KOPT-K1 (cell line): ENCODE results near the gene RADIL.

ENCODE experiments used
- H3K27ac ChIP-seq: fragments of 200-600 bp; sonication (generic); 2 replicates; pipeline ENCODE4 v1.5.1; 2016; ENCODE audit warnings: antibody characterized with exemption, mild to moderate bottlenecking, low read depth, low read length; ENCODE audit not compliant: poor library complexity, severe bottlenecking
- H3K36me3 ChIP-seq: fragments of 200-600 bp; sonication (generic); 2 replicates; pipeline ENCODE4 v1.5.1; 2017; ENCODE audit warnings: antibody characterized with exemption, mild to moderate bottlenecking, low read length, moderate library complexity; ENCODE audit not compliant: insufficient read depth
- H3K9me3 ChIP-seq: fragments of 200-600 bp; sonication (generic); 2 replicates; pipeline ENCODE4 v1.5.1; 2017; ENCODE audit warnings: antibody characterized with exemption, low read length, mild to moderate bottlenecking; ENCODE audit not compliant: insufficient read depth, poor library complexity, severe bottlenecking

RADIL gene

GRCh38 chr7:4871056-4871680, 12.3 kb downstream of the RADIL start:
- no peak overlapping the region for H3K27ac ChIP-seq
- no peaks in the 10 kb centered on the region for H3K36me3 ChIP-seq
- peaks cover 12% of the 10 kb centered on the region for H3K9me3 ChIP-seq

GRCh38 chr7:4868493-4868892, 15.0 kb downstream of the RADIL start:
- no peaks in the 10 kb centered on the region for H3K36me3 ChIP-seq
- H3K9me3 ChIP-seq: peaks cover 12% of the 10 kb centered on the region
- H3K27ac ChIP-seq: no peak overlapping the region

GRCh38 chr7:4866528-4867496, 16.7 kb downstream of the RADIL start:
- Histone ChIP-seq H3K9me3 (peaks cover 17% of the 10 kb centered on the region), H3K27ac (no peak overlapping the region), H3K36me3 (no peaks in the 10 kb centered on the region)

GRCh38 chr7:4862156-4862555, 21.4 kb downstream of the RADIL start:
- Histone ChIP-seq H3K27ac (no peak overlapping the region), H3K36me3 (no peaks in the 10 kb centered on the region)

GRCh38 chr7:4861673-4862072, 21.8 kb downstream of the RADIL start, which contains the start of gene PAPOLB:
TSS of gene PAPOLB (minus strand) at chr7:4862030. CDS start at chr7:4861810, 220 bp downstream.
- Histone ChIP-seq H3K9me3 (peaks cover 7% of the 10 kb centered on the region), H3K27ac (no peak within 1 kb of the TSS), H3K36me3 (no peaks in the 10 kb centered on the region)

More at GRCh38 chr7:4862156-4862555, 21.4 kb downstream of the RADIL start:
- H3K9me3 ChIP-seq: peaks cover 11% of the 10 kb centered on the region

- Histone ChIP-seq H3K27ac (no peak overlapping the region), H3K9me3 (peaks cover 4% of the 10 kb centered on the region), H3K36me3 (no peaks in the 10 kb centered on the region)
These were observed 22.3 kb downstream of the RADIL start for GRCh38 chr7:4861227-4861626.

GRCh38 chr7:4857189-4857588, 26.3 kb downstream of the RADIL start:
- Histone ChIP-seq H3K36me3 (no peaks in the 10 kb centered on the region), H3K27ac (no peak overlapping the region), H3K9me3 (peaks cover 3% of the 10 kb centered on the region)

GRCh38 chr7:4856336-4857057, 27.0 kb downstream of the RADIL start:
- Histone ChIP-seq H3K9me3 (peaks cover 2% of the 10 kb centered on the region), H3K36me3 (no peaks in the 10 kb centered on the region), H3K27ac (no peak overlapping the region)

GRCh38 chr7:4854916-4855315, 28.6 kb downstream of the RADIL start:
- Histone ChIP-seq H3K27ac (no peak overlapping the region), H3K36me3 (no peaks in the 10 kb centered on the region), H3K9me3 (peaks cover 6% of the 10 kb centered on the region)

- H3K36me3 ChIP-seq: no peaks in the 10 kb centered on the region
- no peak overlapping the region for H3K27ac ChIP-seq
- peaks cover 6% of the 10 kb centered on the region for H3K9me3 ChIP-seq
These were observed 31.8 kb downstream of the RADIL start for GRCh38 chr7:4851459-4852422.

- peaks cover 6% of the 10 kb centered on the region for H3K9me3 ChIP-seq
- no peak overlapping the region for H3K27ac ChIP-seq
- no peaks in the 10 kb centered on the region for H3K36me3 ChIP-seq
These were observed 33.2 kb downstream of the RADIL start for GRCh38 chr7:4850262-4850795.

GRCh38 chr7:4849390-4849789, 34.1 kb downstream of the RADIL start:
- no peaks in the 10 kb centered on the region for H3K36me3 ChIP-seq
- H3K27ac ChIP-seq: no peak overlapping the region
- peaks cover 6% of the 10 kb centered on the region for H3K9me3 ChIP-seq

- Histone ChIP-seq H3K9me3 (no peaks in the 10 kb centered on the region), H3K27ac (no peak overlapping the region), H3K36me3 (no peaks in the 10 kb centered on the region)
These were observed 37.8 kb downstream of the RADIL start for GRCh38 chr7:4845740-4846142.
